GM23338 (cell line): ENCODE results near the gene ADAM15. TPM values are rescaled to one million over a fixed set of nuclear protein-coding genes. Genes with fewer than 3 reads are reported as not detected.
A peak's percentile ranks its signal among the peaks of the same experiment; 100 is the strongest.

Experiments used
- ATAC-seq: fragments of 200-7000 bp; cut with Tn5 transposase; 3 replicates; pipeline ENCODE4 v1.9.1; 2020
- DNase-seq: peaks from one replicate; pipeline ENCODE4 v3.0.0-alpha.2; 2015; ENCODE audit warnings: low spot score
- H2AFZ ChIP-seq: fragments of 200-600 bp; sonication (generic); 2 replicates; pipeline ENCODE4 v1.8.0; 2016; ENCODE audit warnings: antibody characterized with exemption, mild to moderate bottlenecking, moderate library complexity
- H3F3A ChIP-seq: fragments of 200-600 bp; sonication (generic); replicated peaks from 2 replicates; pipeline ENCODE4 v1.8.0; 2017; ENCODE audit warnings: antibody characterized with exemption, mixed run types, low read depth
- H3K27ac ChIP-seq: fragments of 200-600 bp; sonication (generic); 2 replicates; pipeline ENCODE4 v1.6.1; 2016; ENCODE audit warnings: low read depth
- H3K27me3 ChIP-seq: fragments of 200-600 bp; sonication (generic); 2 replicates; pipeline ENCODE4 v1.8.0; 2016; ENCODE audit warnings: mild to moderate bottlenecking, mixed run types, moderate library complexity; ENCODE audit not compliant: insufficient read depth
- H3K36me3 ChIP-seq: fragments of 200-600 bp; sonication (generic); 2 replicates; pipeline ENCODE4 v1.8.0; 2016; ENCODE audit warnings: mild to moderate bottlenecking; ENCODE audit not compliant: insufficient read depth
- H3K4me1 ChIP-seq: fragments of 200-600 bp; sonication (generic); 2 replicates; pipeline ENCODE4 v1.8.0; 2016; ENCODE audit warnings: mild to moderate bottlenecking, moderate library complexity; ENCODE audit not compliant: insufficient read depth
- H3K4me2 ChIP-seq: fragments of 200-600 bp; sonication (generic); 2 replicates; pipeline ENCODE4 v1.7.1; 2017; ENCODE audit warnings: mixed run types
- H3K4me3 ChIP-seq: fragments of 200-600 bp; sonication (generic); 2 replicates; pipeline ENCODE4 v1.6.1; 2016; ENCODE audit warnings: mixed run types
- H3K79me2 ChIP-seq: fragments of 200-600 bp; sonication (generic); replicated peaks from 2 replicates; pipeline ENCODE4 v1.8.0; 2017; ENCODE audit warnings: mild to moderate bottlenecking; ENCODE audit not compliant: insufficient read depth
- H3K9me2 ChIP-seq: fragments of 200-600 bp; sonication (generic); 2 replicates; pipeline ENCODE4 v1.8.0; 2017; ENCODE audit not compliant: insufficient read depth
- H4K20me1 ChIP-seq: fragments of 200-600 bp; sonication (generic); replicated peaks from 2 replicates; pipeline ENCODE4 v1.8.0; 2017; ENCODE audit warnings: mild to moderate bottlenecking; ENCODE audit not compliant: insufficient read depth
- H3K27ac Mint-ChIP-seq: 2 replicates; pipeline ENCODE4 v1.8.0; 2020; ENCODE audit warnings: inconsistent platforms, mild to moderate bottlenecking, moderate library complexity, mixed read lengths
- H3K27me3 Mint-ChIP-seq: 3 replicates; pipeline ENCODE4 v1.8.0; 2022; ENCODE audit warnings: low read depth, mild to moderate bottlenecking, moderate library complexity, mixed read lengths, inconsistent platforms; ENCODE audit not compliant: insufficient read depth, poor library complexity
- H3K36me3 Mint-ChIP-seq: 3 replicates; pipeline ENCODE4 v1.8.0; 2021; ENCODE audit warnings: low read depth, mild to moderate bottlenecking, inconsistent platforms, moderate library complexity, mixed read lengths
- H3K4me1 Mint-ChIP-seq: 3 replicates; pipeline ENCODE4 v1.8.0; 2020; ENCODE audit warnings: mild to moderate bottlenecking, inconsistent platforms, mixed read lengths
- H3K4me3 Mint-ChIP-seq: 3 replicates; pipeline ENCODE4 v1.8.0; 2021; ENCODE audit warnings: moderate library complexity, mild to moderate bottlenecking, inconsistent platforms, mixed read lengths
- H3K9me3 Mint-ChIP-seq: 3 replicates; pipeline ENCODE4 v1.8.0; 2020; ENCODE audit warnings: moderate library complexity, mild to moderate bottlenecking, inconsistent platforms, mixed read lengths
- CREB1 ChIP-seq: fragments of 250-450 bp; sonication (Bioruptor Pico); IDR thresholded peaks from 2 replicates; pipeline ENCODE4 v1.5.0; 2020; ENCODE audit warnings: low read depth, mild to moderate bottlenecking, moderate library complexity
- CTCF ChIP-seq, 2 experiments: fragments of 200-600 bp in 1 of 2; sonication (generic) in 1 of 2; conservative IDR thresholded peaks; 2 replicates each; pipeline versions ENCODE4 v1.5.1 to v1.6.1; 2016 to 2017; ENCODE audit warnings: antibody characterized with exemption in 2 of 2, low read depth in 2 of 2, mild to moderate bottlenecking in 2 of 2, moderate library complexity in 1 of 2
- ETS1 ChIP-seq: IDR thresholded peaks from 2 replicates; pipeline ENCODE4 v1.6.1; 2016; ENCODE audit warnings: antibody characterized with exemption
- EZH2 ChIP-seq: fragments of 200-600 bp; sonication (generic); IDR thresholded peaks from one replicate; pipeline ENCODE4 v1.8.0; 2017; ENCODE audit warnings: antibody characterized with exemption, mild to moderate bottlenecking, low read depth; ENCODE audit not compliant: unreplicated experiment
- EZH2phosphoT487 ChIP-seq: fragments of 200-600 bp; sonication (generic); IDR thresholded peaks from one replicate; pipeline ENCODE4 v1.8.1; 2018; ENCODE audit warnings: antibody characterized with exemption; ENCODE audit not compliant: unreplicated experiment
- JUNB ChIP-seq: IDR thresholded peaks from one replicate; pipeline ENCODE4 v1.6.1; 2016; ENCODE audit warnings: antibody characterized with exemption; ENCODE audit not compliant: unreplicated experiment
- POLR2AphosphoS5 ChIP-seq: IDR thresholded peaks from 2 replicates; pipeline ENCODE4 v1.6.1; 2016; ENCODE audit warnings: antibody characterized with exemption, low read depth
- REST ChIP-seq: IDR thresholded peaks from one replicate; pipeline ENCODE4 v1.6.1; 2018; ENCODE audit warnings: antibody characterized with exemption; ENCODE audit not compliant: unreplicated experiment
- STAT1 ChIP-seq: IDR thresholded peaks from one replicate; pipeline ENCODE4 v1.6.1; 2016; ENCODE audit warnings: antibody characterized with exemption; ENCODE audit not compliant: unreplicated experiment
- ZNF114 ChIP-seq: fragments of 250-450 bp; sonication (Bioruptor Pico); IDR thresholded peaks from 2 replicates; pipeline ENCODE4 v1.5.0; 2020; ENCODE audit warnings: mild to moderate bottlenecking, moderate library complexity
- ZNF331 ChIP-seq: fragments of 250-450 bp; sonication (Bioruptor Pico); IDR thresholded peaks from 2 replicates; pipeline ENCODE4 v1.5.0; 2020; ENCODE audit warnings: low read depth, mild to moderate bottlenecking, moderate library complexity
- polyA plus RNA-seq: library from polyadenylated mRNA; unstranded; fragments of >200 nt; fragmentation: Nextera tagmentation; extraction: Ambion mirVana; gene quantifications from 2 replicates; pipeline ENCODE4 v1.2.1, GENCODE V29; 2016
- total RNA-seq: library from RNA; depleted of rRNA; stranded (reverse); fragments of >200 nt; shearing (Covaris generic); gene quantifications from 2 replicates; pipeline ENCODE4 v1.2.3, GENCODE V29; 2014

The ADAM15 gene
- total and polyA plus RNA-seq, 2 experiments from 2014 or later, result 24.2 to 31.1 TPM

- TF ChIP-seq EZH2 (no peak), STAT1 (no peak), ETS1 (no peak), ZNF114 (CRISPR knock-in tag) (no peak), REST (no peak)
Measured at GRCh38 chr1:155048449-155049334, 2.4 kb upstream of the ADAM15 start (continued).

GRCh38 chr1:155049651-155050559 lies 1.2 kb upstream of the ADAM15 start:
- Mint-ChIP-seq H3K27me3 (peaks cover 27% of the 10 kb centered on the region), H3K36me3 (no peaks in the 10 kb centered on the region; the same call in 2 of the 3 replicates), H3K27ac (no peak overlapping the region), H3K9me3 (no peaks in the 10 kb centered on the region; the same call in 2 of the 3 replicates), H3K4me3 (peak overlapping the region; percentile 82), H3K4me1 (peaks cover 48% of the 10 kb centered on the region)
- Histone ChIP-seq H3K27ac (no peak overlapping the region), H3K79me2 (no peaks in the 10 kb centered on the region), H4K20me1 (peaks cover 3% of the 10 kb centered on the region; the same call in 1 of the 2 replicates), H3K9me2 (no peaks in the 10 kb centered on the region), H2AFZ (peak overlapping the region; percentile 97), H3K27me3 (peaks cover 24% of the 10 kb centered on the region), H3K36me3 (no peaks in the 10 kb centered on the region), H3K4me3 (peak overlapping the region; percentile 90), H3F3A (peaks cover 12% of the 10 kb centered on the region; the same call in 1 of the 2 replicates), H3K4me1 (peaks cover 18% of the 10 kb centered on the region; the same call in 1 of the 2 replicates), H3K4me2 (peak overlapping the region; percentile 98)
- DNase-seq (no peak), ATAC-seq (no peak)
- TF ChIP-seq EZH2, result no peak
- no peak for TF ChIP-seq JUNB
- TF ChIP-seq CREB1 (CRISPR knock-in tag), result no peak
- no peak for TF ChIP-seq CTCF (conservative IDR thresholded peaks at IDR 0.05; ENCODE audit: low read depth in 2 of 2)
- TF ChIP-seq STAT1, result no peak
- TF ChIP-seq POLR2AphosphoS5, result no peak
- TF ChIP-seq EZH2phosphoT487, result no peak
- no peak for TF ChIP-seq ZNF331
